COR-L47 (cell line): Measurements from ENCODE around the gene SLC12A7.
A peak's percentile ranks its signal among the peaks of the same experiment; 100 is the strongest.
"Not testable (repeated sequence)": the region's sequence is repeated elsewhere in the genome, so short reads cannot be mapped to it uniquely, and the experiment has no call there.

Experiments used
- DNase-seq: peaks from one replicate; lab custom pipeline; 2025; lab: John Stamatoyannopoulos, UW

SLC12A7 gene

DNA sequence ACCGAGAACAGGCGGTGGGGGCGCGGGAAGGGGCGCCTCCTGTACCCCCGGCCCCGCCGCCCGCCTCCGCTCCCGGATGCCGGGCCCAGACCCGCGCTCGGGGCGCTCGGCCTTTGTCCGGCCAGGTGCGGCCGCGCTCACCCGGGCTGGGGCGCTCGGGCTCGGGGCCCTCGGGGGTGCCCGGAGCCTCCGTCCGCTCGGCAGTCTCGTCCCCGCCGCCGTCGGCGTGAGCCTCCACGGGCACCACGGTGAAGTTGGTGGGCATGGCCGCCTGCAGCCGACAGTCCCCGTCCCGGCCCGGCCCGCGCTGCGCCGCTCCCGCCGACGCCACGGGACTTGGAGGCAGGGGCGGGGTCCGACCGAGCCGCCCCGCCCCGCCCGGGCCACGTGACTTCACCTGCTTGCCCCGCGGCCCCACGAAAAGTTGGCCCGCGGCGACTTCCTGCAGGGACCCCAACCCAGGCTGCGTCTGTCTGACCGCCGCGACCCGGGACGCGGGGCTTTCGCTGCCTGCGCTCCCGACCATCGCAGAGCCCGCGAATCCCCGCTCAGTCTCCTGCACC lies at the start of gene SLC12A7:
Gene SLC12A7, minus strand, starts transcription at position 337 of the 563 bp plus-strand sequence. Its CDS starts 72 bp downstream, at position 265.
- no peak for DNase-seq

DNA sequence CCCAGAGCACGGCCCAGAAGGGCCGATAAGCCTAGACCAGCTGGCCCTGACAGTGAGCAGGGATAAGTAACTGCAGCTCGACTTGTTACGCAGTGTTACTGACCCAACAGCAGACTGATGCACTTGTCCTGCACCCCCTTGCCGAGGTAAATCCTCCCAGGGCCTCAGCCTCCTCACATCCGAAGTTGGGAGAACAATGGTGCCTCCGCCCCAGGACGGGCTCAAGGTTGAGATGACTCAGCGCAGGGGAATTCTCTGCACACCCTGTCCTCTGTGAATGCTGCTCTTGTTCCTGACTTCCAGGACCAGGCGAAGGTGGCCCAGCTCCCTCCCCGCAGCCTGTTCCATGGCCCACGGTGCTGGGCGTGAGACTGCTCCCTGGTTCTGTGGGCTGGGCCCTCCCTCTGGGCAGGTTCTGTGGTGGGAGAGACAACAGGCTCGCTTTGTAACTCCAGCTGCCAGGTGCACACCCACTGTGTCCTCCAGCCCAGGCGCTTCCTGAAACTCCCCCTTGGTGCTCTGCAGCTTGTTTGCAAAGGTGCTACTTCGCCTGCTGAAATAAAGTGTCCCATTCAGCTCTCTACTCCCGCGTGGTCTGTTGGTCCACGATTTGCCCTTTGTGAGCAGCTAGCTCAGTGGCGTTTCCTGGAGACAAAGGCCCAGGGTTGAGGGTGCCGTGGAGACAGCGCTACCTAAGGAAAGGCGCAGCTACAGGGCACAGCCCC lies 49.4 kb upstream of the SLC12A7 start:
- peak; percentile 68 for DNase-seq

DNA sequence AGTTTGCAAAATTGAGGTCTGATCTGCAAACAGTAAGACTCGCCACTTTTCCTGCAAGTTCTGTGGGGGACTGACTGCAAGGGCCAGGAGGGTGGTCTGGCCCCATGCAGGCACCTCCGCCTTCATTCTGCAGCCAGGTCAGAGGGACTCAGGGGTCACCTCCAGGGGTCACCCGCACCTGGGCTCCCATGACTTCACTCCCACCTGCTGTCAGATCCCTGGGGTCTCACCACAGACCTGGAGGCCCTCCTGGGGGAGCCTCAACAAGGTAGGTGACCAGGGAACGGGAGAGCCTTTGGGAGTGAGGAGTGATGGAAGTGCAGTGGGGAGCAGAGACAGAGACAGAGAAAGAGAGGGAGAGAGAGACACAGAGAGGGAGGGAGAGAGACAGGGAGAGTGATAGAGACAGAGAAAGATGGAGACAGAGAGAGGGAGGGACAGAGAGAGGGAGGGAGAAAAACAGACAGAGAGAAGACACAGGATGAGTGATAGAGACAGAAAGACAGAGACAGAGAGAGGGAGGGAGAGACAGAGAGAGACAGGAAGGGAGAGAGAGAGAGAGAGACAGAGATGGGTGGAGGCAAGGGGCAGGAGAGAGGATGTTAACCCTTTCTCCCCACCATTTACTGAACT lies 48.0 kb upstream of the SLC12A7 start:
- no peak for DNase-seq

DNA sequence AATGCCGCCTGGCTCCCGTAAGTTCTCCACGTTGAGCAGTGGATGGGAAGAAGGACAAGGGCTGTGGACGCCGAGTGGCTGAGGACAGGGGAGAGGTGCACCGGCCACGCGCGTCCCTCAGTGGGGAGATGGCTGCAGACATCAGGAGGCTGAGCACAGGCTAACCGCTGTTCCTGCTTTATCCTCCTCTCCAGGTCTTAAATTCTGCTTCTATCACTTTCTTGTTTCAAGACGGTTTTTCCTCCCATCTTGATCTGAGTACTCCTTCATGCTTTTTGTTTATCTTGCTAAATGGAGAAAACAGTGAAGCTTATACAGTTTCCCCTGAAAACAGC lies 47.4 kb upstream of the SLC12A7 start:
- no peak for DNase-seq

DNA sequence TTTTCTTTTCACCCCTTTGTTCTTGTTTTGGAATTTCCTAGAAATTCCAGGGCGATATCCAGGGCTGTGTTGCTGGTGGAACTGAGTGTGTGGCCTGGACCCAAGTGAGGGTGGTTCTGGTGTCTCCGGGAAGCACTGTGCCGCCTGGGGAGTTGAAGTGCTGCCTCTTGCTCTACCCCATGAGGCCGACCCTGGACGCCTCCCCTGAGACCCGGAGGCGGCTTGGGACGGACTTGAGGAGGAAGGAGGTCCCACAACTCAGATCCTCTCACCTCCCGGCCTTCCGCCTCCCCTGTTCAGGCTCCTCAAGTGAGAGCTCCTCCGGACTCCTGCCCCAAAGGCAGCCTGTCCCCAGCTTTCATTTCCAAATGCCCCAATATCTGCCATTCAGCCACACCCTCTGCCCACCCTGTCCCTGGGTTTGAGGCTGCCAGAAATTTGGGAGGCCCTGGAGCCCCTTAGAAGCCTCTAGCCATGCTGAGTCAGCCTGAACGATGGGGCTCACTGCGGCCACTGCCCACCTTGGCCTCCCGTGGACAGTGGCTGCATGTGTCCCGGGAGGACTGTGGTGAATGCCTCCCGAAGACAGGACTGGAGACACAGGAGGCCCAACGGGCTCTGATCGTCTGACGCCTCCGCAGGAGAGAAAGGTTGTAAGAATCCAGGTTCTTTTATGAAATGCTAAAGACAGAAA lies 46.9 kb upstream of the SLC12A7 start:
- no peak for DNase-seq

DNA sequence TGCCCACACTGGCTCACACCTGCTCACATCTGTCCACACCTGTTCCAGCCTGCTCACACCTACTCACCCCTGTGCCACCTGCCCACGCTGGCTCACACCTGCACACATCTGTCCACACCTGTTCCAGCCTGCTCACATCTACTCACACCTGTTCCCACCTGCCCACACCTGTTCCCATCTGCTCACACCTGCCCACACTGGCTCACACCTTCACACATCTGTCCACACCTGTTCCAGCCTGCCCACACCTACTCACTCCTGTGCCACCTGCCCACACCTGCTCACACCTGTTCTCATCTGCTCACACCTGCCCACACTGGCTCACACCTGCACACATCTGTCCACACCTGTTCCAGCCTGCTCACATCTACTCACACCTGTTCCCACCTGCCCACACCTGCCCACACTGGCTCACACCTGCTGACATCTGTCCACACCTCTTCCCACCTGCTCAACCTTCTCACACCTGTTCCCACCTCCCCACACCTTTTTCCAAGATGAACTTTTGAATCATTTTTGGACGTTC lies 45.7 kb upstream of the SLC12A7 start:
- DNase-seq = not testable (repeated sequence)

DNA sequence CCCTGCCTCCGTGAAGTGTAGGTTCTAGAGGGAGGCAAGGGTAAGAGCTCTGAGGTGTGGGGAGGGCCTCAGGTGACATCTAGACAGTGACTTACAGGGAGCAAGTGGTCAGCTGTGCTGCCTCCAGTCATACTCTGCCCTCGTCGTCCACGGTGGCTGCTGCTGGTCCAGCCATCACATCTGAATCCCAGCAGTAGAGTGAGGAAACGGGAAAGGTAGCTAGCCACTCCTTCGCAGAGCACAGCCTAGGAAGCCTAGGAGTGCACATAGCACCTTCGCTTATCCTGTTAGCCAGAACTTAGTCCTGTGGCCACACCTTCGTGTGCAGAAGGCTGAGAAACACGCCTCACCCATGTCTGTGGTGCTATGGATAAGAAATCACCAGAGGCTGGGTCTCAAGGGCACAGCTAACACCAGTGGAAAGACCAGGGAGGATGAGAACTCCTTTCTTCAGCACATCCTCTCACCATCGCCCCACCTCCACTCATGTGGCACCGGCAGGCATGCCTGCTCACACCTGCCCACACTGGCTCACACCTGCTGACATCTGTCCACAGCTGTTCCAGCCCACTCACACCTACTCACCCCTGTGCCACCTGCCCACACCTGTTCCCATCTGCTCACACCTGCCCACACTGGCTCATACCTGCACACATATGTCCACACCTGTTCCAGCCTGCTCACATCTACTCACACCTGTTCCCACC lies 45.0 kb upstream of the SLC12A7 start:
- no peak for DNase-seq

DNA sequence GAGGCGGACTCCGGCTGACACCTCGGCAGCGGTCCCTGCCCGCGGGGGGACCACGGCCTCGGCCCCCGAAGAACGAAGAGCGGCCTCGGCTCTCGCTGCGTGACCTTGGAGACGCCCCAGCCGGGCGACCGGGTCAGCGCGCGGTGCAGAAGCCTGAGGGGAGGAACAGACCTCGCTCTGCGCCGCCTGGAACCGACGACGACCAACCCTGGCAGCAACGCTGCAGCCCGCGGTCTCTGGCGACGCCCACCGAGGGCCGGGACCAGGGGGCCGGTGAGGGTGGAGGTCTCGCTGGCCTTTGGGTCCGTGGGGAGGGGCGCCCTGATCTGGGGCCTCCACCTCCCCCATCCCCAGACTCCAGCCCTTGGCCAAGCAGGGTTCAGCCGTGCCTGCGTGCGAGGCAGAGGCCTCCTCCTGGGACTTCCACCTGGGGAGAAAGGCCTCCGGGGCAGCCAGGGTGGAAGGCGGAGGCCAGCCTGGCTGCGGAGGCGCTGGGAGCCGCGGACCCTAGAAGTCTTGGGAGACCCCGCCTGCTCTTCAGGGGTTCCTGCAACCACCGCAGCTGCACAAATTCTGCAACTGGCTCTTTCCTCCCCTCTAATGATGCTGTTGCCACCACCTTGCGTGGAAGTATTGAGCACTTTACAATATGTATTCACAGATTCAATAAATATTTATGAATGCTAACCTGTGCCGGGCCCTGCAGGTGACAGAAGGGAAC lies 44.3 kb upstream of the SLC12A7 start:
- DNase-seq = no peak

DNA sequence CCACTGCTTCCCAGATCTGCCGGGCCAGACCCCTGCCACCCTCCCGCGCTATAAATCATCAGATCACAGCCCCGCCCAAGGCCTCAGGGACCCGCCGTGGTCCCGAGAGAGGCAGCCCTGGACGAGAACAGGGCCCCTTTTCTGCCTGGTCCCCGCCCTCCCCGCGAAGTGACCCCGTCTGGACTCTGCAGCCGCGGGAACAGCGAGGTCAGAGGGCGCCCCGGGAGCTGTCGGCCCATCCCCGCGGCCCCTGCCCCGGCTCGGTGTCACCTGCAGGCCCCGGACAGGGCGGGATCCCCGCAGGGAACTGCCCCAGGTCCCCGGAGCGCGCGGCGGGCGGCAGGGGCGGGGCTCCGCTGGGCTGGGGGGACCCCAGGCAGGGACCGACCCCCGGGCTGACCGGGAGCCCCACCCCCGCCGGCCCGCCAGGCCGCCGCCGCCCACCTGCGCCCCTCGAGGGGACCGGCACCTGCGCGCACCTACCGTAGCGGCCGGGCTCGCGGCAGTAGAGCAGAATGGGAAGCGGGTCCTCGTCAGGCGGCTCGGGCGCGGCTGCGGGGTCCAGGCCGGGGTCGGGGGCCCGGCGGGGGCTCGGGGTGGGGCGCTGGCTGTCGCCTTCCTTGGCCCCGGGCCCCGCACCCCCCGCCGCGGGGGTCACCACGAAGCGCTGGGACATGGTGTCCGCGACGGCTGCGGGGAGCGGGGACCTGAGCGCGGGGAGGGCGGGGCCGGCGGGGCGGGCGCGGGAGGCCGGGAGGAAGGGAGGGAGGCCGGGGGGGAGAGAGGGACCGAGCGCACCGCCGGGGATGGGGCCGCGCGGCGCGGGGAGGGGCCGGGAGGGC lies 43.5 kb upstream of the SLC12A7 start:
- no peak for DNase-seq

DNA sequence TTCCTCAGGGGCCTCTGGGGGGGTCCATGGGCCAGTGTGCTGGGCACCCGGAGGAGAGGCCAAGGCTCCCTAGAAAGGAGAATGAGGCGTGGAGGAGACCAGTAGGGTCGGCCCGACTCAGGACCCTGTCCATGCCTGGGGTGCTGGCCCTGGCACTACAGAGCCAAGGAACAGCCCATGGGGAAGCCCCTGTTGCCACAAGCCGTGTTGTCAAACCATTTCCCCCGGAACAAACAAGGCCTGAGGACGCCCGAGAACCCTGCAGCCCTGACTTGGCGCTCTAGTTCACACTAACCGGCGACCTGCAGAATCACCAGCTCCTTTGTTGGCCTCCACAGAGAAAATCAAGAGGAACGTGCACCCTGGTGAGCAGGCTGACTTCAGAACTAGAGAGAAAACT lies 41.6 kb upstream of the SLC12A7 start:
- no peak for DNase-seq

DNA sequence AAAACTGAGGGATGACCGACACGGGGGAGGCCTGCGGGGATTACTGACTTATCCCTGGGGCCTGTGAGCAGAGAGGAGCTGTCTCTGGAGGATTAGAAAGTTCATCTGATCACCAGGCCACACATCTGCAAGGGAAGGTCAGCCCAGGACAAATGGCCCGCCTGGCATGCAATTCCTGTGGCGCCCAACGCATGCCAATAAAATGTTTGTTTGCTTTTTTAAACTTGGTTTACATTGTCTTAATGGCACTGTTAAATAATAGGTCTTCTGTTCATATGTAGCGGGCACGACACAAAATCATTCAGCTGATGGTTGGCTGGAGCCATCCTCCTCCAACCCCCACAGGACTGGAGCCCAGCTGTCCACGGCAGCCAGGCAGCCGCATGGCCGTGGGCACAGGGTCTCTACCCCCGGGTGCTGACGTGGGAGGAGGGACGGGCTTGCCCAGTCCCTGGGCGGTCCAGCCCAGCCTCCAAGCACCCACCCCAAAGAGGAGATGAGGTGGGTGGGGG lies 41.0 kb upstream of the SLC12A7 start:
- DNase-seq = peak; percentile 75

DNA sequence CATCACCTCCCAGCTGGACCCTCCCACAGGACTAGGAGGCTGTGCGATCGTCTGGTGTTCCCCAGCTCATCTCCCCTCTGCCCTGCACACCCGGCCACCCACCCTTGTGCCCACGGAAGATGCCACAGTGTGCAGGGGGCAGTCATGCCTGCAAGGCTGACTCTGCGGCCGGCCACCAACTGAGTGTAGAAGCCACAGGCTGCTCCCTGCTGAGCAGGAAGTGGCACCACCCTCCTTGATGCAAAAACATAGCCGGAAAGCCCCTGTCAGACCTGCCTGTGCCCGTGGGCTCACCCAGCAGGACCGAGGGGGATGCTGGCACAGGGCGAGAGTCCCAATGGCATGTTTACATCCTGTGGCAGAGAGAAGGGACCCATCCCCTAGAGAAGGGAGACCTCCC lies 40.3 kb upstream of the SLC12A7 start:
- DNase-seq = peak; percentile 71

DNA sequence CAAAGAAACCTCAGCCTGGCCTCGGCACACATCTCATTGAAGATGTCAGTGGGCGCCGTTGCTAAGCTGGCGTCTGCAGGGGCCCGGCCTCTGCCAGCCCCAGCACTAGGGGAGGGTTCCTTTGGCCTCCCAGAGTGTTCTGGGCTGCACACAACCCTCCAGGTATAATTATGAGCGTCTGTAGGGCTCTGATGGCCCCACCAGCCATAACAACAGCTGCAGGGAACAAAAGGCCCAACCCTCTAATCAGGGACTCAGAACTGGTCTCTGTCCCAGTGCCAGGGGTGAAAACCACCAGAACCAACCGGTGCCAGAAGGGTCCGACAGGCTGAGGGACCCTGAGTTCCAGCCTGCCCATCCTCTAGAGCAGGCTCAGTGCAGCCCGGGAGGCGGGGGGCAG lies 39.5 kb upstream of the SLC12A7 start:
- DNase-seq = peak; percentile 80

DNA sequence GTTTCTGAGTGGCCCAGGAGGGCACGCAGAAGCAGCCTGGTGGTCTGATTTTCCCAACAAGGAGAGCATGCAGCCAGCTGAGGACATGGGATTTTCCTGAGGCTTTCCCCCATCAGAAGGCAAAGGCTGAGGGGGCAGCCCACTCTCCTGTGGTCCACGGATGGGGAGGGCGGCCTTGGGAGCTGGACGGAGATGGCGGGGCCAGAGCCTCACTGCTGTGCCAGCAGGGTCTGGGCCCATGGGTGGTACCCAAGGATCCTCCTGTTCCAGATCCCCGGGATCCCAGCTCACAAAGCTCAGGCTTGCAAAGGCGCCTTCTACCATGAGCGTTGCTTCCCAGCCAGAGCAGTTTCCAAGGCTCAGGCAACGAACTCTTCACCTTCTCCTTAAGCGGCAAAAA lies 39.0 kb upstream of the SLC12A7 start:
- DNase-seq = no peak

DNA sequence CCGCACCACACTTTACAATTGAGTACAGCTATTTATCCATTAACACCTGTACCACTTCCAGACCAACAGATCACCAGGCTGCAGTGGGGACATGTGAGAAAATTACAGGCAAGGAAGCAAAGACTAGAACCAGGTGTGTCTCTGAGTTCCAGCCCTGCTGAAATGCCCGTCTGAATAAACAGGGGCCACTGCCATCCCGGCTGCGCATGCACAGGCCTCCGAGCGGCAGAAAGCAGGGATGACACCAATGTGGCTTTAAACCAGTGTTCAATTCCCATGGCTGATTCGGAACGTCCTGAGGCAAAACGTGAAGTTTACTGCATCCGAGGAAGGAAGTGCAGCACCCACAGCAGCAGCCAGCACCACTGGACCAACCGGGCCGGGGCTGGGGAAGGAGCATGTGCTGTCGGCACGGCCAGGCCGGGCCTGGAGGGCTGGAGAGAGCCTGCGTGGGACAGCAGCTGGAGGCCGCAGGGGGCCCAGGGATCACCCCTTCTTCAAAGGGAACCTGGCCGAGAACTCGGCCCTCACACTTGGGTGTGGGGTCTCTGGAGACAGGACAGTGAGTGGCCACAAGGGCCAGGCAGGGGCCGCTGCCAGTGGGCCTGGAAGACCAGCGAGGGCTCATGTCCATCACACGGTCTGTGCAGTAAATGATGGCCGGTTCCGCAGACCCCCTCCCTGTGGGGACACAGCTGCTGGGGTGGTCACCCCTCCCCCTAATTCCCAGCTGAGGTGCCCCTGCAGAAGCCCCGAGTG lies 33.0 kb upstream of the SLC12A7 start:
- DNase-seq = no peak

DNA sequence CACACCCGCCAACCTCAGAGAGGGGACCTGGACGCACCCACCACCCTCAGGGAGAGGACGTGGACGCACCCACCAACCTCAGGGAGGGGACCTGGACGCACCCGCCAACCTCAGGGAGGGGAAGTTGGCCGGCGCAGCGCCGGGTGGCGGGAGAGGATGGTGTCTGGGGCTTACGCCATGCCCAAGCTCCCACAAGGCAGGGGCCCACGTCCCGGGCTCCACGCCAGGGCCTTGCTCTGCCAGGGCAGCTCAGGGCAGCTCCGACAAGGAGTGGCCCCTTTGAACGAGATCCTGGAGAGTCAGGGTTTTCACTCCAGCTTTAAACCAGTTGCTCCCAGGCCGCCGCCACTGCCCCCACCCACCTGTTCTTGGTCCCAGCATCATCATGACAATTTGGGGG lies 32.2 kb upstream of the SLC12A7 start:
- no peak for DNase-seq

DNA sequence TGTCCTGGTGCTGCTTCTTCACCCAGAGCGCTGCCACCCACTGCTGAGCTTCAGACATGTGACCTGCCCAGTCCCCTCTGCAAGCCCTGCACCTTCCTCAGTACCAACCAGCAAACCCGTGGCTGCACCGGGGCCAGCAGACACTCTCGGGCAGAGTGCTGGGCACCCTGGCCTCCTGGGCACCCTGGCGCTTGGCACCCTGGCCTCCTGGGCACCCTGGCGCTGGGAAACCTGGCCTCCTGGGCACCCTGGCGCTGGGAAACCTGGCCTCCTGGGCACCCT lies 31.7 kb upstream of the SLC12A7 start:
- no peak for DNase-seq

DNA sequence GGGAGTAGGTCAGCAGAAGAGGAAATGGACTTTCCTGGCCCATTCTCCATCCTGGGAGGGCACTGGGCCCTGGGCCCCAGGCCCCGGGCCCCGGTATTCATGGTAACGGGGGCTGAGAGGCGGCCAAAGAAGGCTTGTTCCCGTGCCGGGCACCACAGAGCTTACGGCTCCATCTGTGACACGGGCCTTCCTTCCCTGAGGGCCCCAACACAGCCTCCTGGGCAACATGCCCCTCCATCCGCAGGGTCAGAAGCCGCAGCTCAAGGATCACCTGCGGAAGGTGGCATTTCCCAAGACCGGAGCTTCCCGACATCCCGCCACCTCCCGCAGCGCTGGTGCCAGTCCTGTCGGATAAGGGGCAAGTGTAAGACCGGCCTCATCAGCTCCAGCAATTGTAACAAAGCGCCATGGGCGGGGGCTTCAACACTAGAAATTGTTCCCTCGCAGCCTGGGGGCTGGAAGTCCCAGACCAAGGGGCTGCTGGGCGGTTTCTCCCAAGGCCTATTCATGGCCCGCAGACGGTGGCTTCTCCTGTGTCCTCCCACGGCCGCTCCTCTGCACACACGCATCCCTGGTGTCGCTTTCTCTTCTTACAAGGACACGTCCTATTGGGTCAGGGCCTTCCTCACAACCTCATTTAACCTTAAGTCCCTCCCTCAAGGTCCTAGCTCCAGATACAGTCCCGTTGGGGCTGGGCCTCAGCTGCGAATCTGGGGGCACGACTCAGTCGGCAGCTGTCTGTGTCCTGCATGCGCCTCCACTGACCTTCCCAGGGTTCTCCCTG lies 31.2 kb upstream of the SLC12A7 start:
- no peak for DNase-seq

DNA sequence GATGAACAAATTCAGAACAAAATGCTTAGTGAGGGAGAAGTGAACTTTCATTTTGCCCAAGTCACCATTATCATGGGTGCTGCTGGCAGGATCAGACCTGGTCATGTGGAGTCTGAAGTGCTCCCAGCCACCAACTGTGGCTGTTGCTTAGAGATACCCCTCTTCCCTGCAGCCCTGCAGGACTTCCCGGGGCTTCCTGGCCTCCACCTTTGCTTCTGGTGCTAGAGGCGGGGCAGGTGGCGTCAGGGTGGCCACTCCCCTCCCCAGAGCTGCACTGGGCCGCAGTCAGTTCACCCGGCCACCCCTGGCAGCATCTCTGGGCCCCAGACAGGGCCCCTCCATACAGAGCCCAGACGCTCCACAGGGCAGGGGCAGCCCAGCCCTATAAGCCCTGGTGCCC lies 30.0 kb upstream of the SLC12A7 start:
- DNase-seq = peak; percentile 45
